Smooth muscle cell (in vitro differentiated cells): ENCODE results near the gene HLCS. TPM values are rescaled to one million over a fixed set of nuclear protein-coding genes. Genes with fewer than 3 reads are reported as not detected.

Experiments used
- DNase-seq: peaks from one replicate; lab custom pipeline; 2025; ENCODE audit not compliant: unreplicated experiment; lab: John Stamatoyannopoulos, UW
- H2AFZ ChIP-seq: fragments of 200-600 bp; sonication (generic); 2 replicates; pipeline ENCODE4 v1.6.0; 2016; ENCODE audit warnings: antibody characterized with exemption, low read depth, mild to moderate bottlenecking
- H3F3A ChIP-seq: fragments of 200-600 bp; sonication (generic); 2 replicates; pipeline ENCODE4 v1.6.0; 2017; ENCODE audit warnings: antibody characterized with exemption, low read depth
- H3K27ac ChIP-seq: fragments of 200-600 bp; sonication (generic); 2 replicates; pipeline ENCODE4 v1.5.1; 2016; ENCODE audit warnings: low read depth, mild to moderate bottlenecking
- H3K27me3 ChIP-seq: fragments of 200-600 bp; sonication (generic); 2 replicates; pipeline ENCODE4 v1.6.1; 2016; ENCODE audit warnings: low read depth, mild to moderate bottlenecking
- H3K36me3 ChIP-seq: fragments of 200-600 bp; sonication (generic); 2 replicates; pipeline ENCODE4 v1.5.1; 2016; ENCODE audit warnings: low read depth
- H3K4me1 ChIP-seq: fragments of 200-600 bp; sonication (generic); 2 replicates; pipeline ENCODE4 v1.5.1; 2016; ENCODE audit warnings: low read depth
- H3K4me2 ChIP-seq: fragments of 200-600 bp; sonication (generic); 2 replicates; pipeline ENCODE4 v1.6.0; 2016; ENCODE audit warnings: mild to moderate bottlenecking
- H3K4me3 ChIP-seq: fragments of 200-600 bp; sonication (generic); 2 replicates; pipeline ENCODE4 v1.5.1; 2016; ENCODE audit warnings: mild to moderate bottlenecking
- H3K79me2 ChIP-seq: fragments of 200-600 bp; sonication (generic); 2 replicates; pipeline ENCODE4 v1.6.0; 2016; ENCODE audit warnings: low read depth, mild to moderate bottlenecking
- H3K9ac ChIP-seq: fragments of 200-600 bp; sonication (generic); 2 replicates; pipeline ENCODE4 v1.6.0; 2016; ENCODE audit warnings: low read depth
- H3K9me3 ChIP-seq: fragments of 200-600 bp; sonication (generic); replicated peaks from 2 replicates; pipeline ENCODE4 v1.5.1; 2016; ENCODE audit warnings: low read depth
- H4K20me1 ChIP-seq: fragments of 200-600 bp; sonication (generic); 2 replicates; pipeline ENCODE4 v1.6.0; 2016; ENCODE audit warnings: low read depth
- WGBS: methylation state at CpG from one replicate; pipeline ENCODE4 v1.1.7; 2016; ENCODE audit warnings: low lambda C conversion rate; 5-methylcytosine and 5-hydroxymethylcytosine counted together
- polyA plus RNA-seq: library from polyadenylated mRNA; unstranded; fragments of >200 nt; fragmentation: Nextera tagmentation; extraction: Ambion mirVana; gene quantifications from 2 replicates; pipeline ENCODE4 v1.2.1, GENCODE V29; 2016
- total RNA-seq: library from RNA; depleted of rRNA; stranded (reverse); fragments of >200 nt; gene quantifications from 2 replicates; pipeline ENCODE4 v1.2.3, GENCODE V29; 2014
- TF ChIP-seq, protein P1 (sequence below): fragments of 200-600 bp; sonication (generic); IDR thresholded peaks from 2 replicates; pipeline ENCODE4 v1.5.1; 2017; ENCODE audit warnings: borderline replicate concordance, mild to moderate bottlenecking, antibody characterized with exemption; ENCODE audit not compliant: insufficient read depth, poor library complexity, severe bottlenecking

HLCS gene
- total and polyA plus RNA-seq, 2 experiments from 2014 or later, result 7.5 to 20.6 TPM

- H4K20me1 ChIP-seq, result peaks cover 7% of the 10 kb centered on the region
- no peaks in the 10 kb centered on the region for H3K4me1 ChIP-seq
- DNase-seq, result no peak
- no peaks in the 10 kb centered on the region for H3K9me3 ChIP-seq
- H3K36me3 ChIP-seq, result no peaks in the 10 kb centered on the region
- H3K27me3 ChIP-seq, result no peaks in the 10 kb centered on the region
- H3F3A ChIP-seq, result no peaks in the 10 kb centered on the region
- H3K79me2 ChIP-seq, result no peaks in the 10 kb centered on the region
- no peak overlapping the region for H2AFZ ChIP-seq
- no peak overlapping the region for H3K9ac ChIP-seq
- no peak overlapping the region for H3K4me3 ChIP-seq
- H3K4me2 ChIP-seq, result no peak overlapping the region
- TF ChIP-seq, protein P1, sequence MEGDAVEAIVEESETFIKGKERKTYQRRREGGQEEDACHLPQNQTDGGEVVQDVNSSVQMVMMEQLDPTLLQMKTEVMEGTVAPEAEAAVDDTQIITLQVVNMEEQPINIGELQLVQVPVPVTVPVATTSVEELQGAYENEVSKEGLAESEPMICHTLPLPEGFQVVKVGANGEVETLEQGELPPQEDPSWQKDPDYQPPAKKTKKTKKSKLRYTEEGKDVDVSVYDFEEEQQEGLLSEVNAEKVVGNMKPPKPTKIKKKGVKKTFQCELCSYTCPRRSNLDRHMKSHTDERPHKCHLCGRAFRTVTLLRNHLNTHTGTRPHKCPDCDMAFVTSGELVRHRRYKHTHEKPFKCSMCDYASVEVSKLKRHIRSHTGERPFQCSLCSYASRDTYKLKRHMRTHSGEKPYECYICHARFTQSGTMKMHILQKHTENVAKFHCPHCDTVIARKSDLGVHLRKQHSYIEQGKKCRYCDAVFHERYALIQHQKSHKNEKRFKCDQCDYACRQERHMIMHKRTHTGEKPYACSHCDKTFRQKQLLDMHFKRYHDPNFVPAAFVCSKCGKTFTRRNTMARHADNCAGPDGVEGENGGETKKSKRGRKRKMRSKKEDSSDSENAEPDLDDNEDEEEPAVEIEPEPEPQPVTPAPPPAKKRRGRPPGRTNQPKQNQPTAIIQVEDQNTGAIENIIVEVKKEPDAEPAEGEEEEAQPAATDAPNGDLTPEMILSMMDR, result no peak
- WGBS, result 86% methylated on average over 3 of the region's 3 CpGs
- H3K27ac ChIP-seq, result no peak overlapping the region
Measured at GRCh38 chr21:36904093-36904666, 62.3 kb downstream of the HLCS start.

- Histone ChIP-seq H3K4me1 (no peaks in the 10 kb centered on the region), H3K9me3 (no peaks in the 10 kb centered on the region), H4K20me1 (peaks cover 7% of the 10 kb centered on the region), H3K27ac (no peak overlapping the region), H3K9ac (no peak overlapping the region), H3K27me3 (no peaks in the 10 kb centered on the region), H3K4me2 (no peak overlapping the region), H3F3A (no peaks in the 10 kb centered on the region), H3K36me3 (no peaks in the 10 kb centered on the region), H2AFZ (no peak overlapping the region), H3K4me3 (no peak overlapping the region), H3K79me2 (no peaks in the 10 kb centered on the region)
- TF ChIP-seq, protein P1, result no peak
- no peak for DNase-seq
- WGBS, result 71% methylated on average over 5 of the region's 5 CpGs
Measured at GRCh38 chr21:36902793-36903192, 63.7 kb downstream of the HLCS start.

- Histone ChIP-seq H4K20me1 (peaks cover 7% of the 10 kb centered on the region), H3F3A (no peaks in the 10 kb centered on the region), H3K36me3 (no peaks in the 10 kb centered on the region), H3K4me2 (no peak overlapping the region), H3K79me2 (no peaks in the 10 kb centered on the region), H3K4me1 (no peaks in the 10 kb centered on the region), H3K27ac (no peak overlapping the region), H3K27me3 (no peaks in the 10 kb centered on the region), H3K4me3 (no peak overlapping the region), H3K9me3 (no peaks in the 10 kb centered on the region), H2AFZ (no peak overlapping the region), H3K9ac (no peak overlapping the region)
- 91% methylated on average over 8 of the region's 8 CpGs for WGBS
- TF ChIP-seq, protein P1, result no peak
- no peak for DNase-seq
Measured at GRCh38 chr21:36902331-36902730, 64.1 kb downstream of the HLCS start.

DNA sequence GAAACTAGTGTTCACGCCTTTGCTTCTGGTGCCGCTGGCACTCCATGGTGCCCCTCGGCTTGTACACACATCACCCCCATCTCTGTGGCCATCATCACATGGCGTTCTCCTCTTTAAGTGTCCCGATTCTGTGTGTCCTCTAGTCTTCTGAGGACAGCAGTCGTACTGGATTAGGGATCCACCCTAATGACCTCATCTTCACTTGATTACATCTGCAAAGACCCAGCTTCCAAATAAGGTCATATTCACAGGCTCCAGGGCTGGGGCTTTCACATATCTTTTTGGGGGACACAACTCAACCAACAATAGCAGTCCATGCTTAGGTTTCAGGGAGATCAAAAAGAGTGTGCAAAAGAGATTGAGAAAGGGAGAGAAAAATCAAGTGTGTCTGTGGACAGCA is 64.9 kb downstream of the HLCS start:
- 90% methylated on average over 6 of the region's 6 CpGs for WGBS

More for the DNA sequence above, 64.9 kb downstream of the HLCS start:
- no peaks in the 10 kb centered on the region for H3K36me3 ChIP-seq
- H3K79me2 ChIP-seq, result no peaks in the 10 kb centered on the region
- no peaks in the 10 kb centered on the region for H3F3A ChIP-seq
- no peak overlapping the region for H3K9ac ChIP-seq
- H3K9me3 ChIP-seq, result no peaks in the 10 kb centered on the region
- no peak overlapping the region for H3K27ac ChIP-seq
- no peaks in the 10 kb centered on the region for H3K4me1 ChIP-seq
- no peak for DNase-seq
- H3K4me2 ChIP-seq, result no peak overlapping the region
- no peak overlapping the region for H2AFZ ChIP-seq
- TF ChIP-seq, protein P1, result no peak
- peaks cover 7% of the 10 kb centered on the region for H4K20me1 ChIP-seq
- H3K27me3 ChIP-seq, result no peaks in the 10 kb centered on the region
- H3K4me3 ChIP-seq, result no peak overlapping the region
